Measurements from ENCODE around the gene NUP35.
"Not testable (repeated sequence)": the region's sequence is repeated elsewhere in the genome, so short reads cannot be mapped to it uniquely, and the experiment has no call there.

NUP35 gene

GRCh38 chr2:183148955-183149354 lies 24.7 kb downstream of the NUP35 start:
- no peak for DNase-seq

GRCh38 chr2:183149489-183149888 lies 25.2 kb downstream of the NUP35 start:
- DNase-seq: no peak

GRCh38 chr2:183152280-183152679 lies 28.0 kb downstream of the NUP35 start:
- not testable (repeated sequence) for DNase-seq

- no peak for DNase-seq
Measured at GRCh38 chr2:183153967-183154366, 29.7 kb downstream of the NUP35 start.

- DNase-seq: not testable (repeated sequence)
Measured at GRCh38 chr2:183154772-183155171, 30.5 kb downstream of the NUP35 start.

- DNase-seq: no peak
Measured at GRCh38 chr2:183157131-183157530, 32.9 kb downstream of the NUP35 start.

GRCh38 chr2:183162362-183162761 lies 38.1 kb downstream of the NUP35 start:
- no peak for DNase-seq

GRCh38 chr2:183163821-183164649 lies 39.8 kb downstream of the NUP35 start:
- DNase-seq: no peak

- DNase-seq: no peak
Measured at GRCh38 chr2:183164650-183165015, 40.4 kb downstream of the NUP35 start.

- DNase-seq: no peak
Measured at GRCh38 chr2:183166210-183166609, 42.0 kb downstream of the NUP35 start.

- not testable (repeated sequence) for DNase-seq
Measured at GRCh38 chr2:183166976-183167375, 42.7 kb downstream of the NUP35 start.

GRCh38 chr2:183172220-183172887 lies 48.1 kb downstream of the NUP35 start:
- DNase-seq: no peak

GRCh38 chr2:183179156-183179555 lies 54.9 kb downstream of the NUP35 start:
- no peak for DNase-seq

- no peak for DNase-seq
Measured at GRCh38 chr2:183185534-183185933, 61.3 kb downstream of the NUP35 start.

- DNase-seq: no peak
Measured at GRCh38 chr2:183186296-183186695, 62.1 kb downstream of the NUP35 start.

- DNase-seq: no peak
Measured at GRCh38 chr2:183186766-183187165, 62.5 kb downstream of the NUP35 start.

GRCh38 chr2:183192343-183192742 lies 68.1 kb downstream of the NUP35 start:
- DNase-seq: no peak

GRCh38 chr2:183193904-183194303 lies 69.7 kb downstream of the NUP35 start:
- DNase-seq: no peak

GRCh38 chr2:183195397-183195796 lies 71.2 kb downstream of the NUP35 start:
- DNase-seq: peak; percentile 9

- no peak for DNase-seq
Measured at GRCh38 chr2:183195998-183196409, 71.8 kb downstream of the NUP35 start.

- no peak for DNase-seq
Measured at GRCh38 chr2:183204397-183204796, 80.2 kb downstream of the NUP35 start.

GRCh38 chr2:183207110-183207509 lies 82.9 kb downstream of the NUP35 start:
- no peak for DNase-seq

- DNase-seq: no peak
Measured at GRCh38 chr2:183209395-183210028, 85.3 kb downstream of the NUP35 start.

Data from activated CD4-positive, alpha-beta T cell treated with anti-CD3 and anti-CD28 coated beads, Interleukin-2, Interleukin-6, amounts not matched to agents 100 ng/mL and 50 ng/mL, durations not matched to agents 16 hours and 8 hours (primary cell).